OCI-M2 (cell line): ENCODE data around the gene DLGAP1.

Experiments
- DNase-seq: peaks from one replicate; lab custom pipeline; 2025; ENCODE audit not compliant: unreplicated experiment; lab: John Stamatoyannopoulos, UW

Gene DLGAP1

GRCh38 chr18:4007846-4008245, 447.3 kb downstream of the DLGAP1 start:
- DNase-seq, result no peak

DNA sequence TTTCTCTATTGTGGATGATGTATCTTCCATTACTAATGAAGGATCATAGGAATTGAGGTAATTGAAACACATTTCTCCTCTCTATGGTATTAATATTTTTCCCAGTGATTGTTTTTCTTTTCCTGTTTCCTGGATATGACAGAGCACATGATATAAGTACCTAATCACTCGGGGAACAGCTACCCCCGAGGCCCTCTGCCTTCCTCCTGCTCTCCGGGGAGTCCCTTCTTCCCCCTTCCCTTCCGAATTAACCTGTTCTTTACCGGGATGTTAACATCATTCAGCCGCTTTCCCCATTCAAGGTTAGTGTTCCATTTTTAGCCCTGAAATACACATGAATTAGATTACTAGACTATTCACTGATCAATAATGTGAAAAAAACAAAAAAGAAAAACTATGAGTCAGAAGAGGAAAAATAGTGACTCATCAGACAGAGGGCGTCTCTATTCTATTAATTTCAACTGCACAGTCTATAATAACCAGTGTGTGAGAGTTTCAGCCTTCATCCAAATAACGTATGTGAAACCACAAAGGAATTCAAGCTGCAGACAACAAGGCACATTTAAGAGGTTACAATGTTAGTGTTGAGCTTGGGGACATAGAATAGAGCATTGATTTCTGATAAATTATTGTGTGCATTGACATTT, 450.8 kb downstream of the DLGAP1 start:
- no peak for DNase-seq

DNA sequence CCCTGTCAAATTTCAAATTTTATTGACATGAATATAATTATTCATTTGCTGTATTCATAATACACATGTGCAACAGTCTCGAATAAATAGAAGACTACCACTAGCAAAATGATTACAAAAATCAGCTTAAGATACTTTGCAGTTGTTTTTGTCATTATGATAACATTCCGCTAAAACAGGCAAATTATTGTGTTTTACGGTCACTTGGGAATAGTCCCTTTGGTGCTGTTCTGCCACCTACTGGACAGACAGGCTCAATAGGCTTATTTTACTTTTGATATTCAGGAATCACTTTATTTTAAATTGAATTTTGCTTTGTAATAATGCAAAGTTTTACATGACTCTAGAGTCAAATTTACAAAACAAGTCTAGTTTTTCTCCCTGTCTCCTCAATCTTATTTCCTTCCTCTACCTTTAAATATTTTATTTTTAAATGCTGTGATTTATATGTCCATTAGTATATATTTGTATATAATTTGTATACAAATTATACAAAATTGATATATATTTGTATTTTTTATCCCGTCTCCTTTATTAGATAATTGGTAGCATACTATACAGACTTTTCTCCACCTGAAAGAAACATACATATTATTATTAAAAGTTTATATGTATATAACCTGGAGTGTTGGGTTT, 456.3 kb downstream of the DLGAP1 start:
- DNase-seq, result no peak

GRCh38 chr18:3995476-3996102, 459.5 kb downstream of the DLGAP1 start:
- no peak for DNase-seq

DNA sequence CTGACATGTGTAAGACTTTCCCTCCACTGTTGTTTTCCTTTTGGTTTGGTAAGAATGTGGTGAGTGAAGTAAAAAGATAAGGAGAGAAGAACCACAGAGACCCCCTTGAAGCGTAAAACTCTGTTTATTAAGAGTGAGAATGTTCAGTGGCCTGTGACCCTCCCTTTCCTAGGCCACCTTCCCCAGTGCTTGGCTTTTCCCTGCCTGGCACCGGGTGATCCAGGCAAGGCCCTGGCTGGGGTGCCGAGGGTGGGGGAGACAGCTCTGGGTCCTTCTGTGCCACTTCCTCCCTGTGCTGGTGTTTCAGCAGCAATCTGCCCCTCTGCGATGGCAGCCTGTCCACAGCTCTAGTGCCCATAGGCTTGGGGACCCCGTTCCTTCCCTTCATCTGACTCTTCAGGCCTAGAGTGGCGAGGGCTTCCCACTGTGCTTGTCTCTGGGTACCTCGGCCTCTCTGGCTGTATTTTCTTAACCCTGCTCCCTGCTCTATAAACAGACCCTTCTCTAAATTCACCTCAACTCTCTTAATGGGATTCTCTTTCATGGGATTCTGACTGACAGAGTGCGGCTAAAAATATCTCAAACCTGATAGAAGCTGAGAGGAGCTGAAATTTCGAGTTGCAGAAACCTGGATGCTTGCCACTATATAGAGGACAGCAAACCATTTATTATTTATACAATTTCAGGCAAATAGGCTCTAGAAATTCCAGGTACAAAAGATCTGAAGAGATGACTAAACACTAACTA, 461.0 kb downstream of the DLGAP1 start:
- no peak for DNase-seq

GRCh38 chr18:3985664-3986063, 469.4 kb downstream of the DLGAP1 start:
- DNase-seq, result no peak

DNA sequence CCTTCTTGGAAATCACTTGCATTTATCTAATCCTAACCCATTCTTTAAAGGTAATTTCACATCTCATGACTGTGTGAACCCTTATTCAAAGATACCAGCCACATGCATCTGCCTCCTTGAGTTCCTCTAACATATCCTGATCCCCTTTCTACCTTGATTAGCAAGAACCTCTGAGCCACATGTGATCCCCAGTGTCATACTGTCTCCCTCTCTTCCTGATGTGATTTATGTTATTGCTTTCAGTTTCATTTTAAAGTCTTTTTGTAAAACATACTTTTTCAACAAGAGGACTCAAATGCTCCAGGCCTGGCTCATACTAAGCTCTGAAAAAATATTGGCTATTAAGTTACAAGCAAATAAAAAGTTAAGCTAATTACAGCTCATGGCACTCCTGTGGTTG, 470.1 kb downstream of the DLGAP1 start:
- no peak for DNase-seq

GRCh38 chr18:3984163-3984757, 470.8 kb downstream of the DLGAP1 start:
- no peak for DNase-seq

- DNase-seq, result no peak
These were observed 471.6 kb downstream of the DLGAP1 start for GRCh38 chr18:3983351-3983969.

DNA sequence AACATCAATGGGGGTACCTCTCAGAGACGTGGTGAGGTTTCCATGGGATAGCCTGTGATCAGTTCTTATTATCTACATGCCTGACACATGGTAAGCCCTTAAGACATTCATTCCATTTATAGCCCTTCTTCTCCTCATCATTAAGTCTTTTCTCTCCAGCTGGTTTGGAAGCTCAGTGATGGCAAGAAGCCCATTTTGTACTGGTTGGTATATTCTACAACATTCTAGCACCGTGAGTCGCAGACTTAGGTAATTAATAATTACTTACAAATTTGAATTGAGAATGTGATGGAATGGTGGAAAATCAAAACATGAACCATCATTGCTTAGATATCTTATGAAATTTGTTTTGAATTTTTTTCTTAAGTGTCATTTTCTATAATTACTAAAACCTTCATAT, 472.6 kb downstream of the DLGAP1 start:
- no peak for DNase-seq

DNA sequence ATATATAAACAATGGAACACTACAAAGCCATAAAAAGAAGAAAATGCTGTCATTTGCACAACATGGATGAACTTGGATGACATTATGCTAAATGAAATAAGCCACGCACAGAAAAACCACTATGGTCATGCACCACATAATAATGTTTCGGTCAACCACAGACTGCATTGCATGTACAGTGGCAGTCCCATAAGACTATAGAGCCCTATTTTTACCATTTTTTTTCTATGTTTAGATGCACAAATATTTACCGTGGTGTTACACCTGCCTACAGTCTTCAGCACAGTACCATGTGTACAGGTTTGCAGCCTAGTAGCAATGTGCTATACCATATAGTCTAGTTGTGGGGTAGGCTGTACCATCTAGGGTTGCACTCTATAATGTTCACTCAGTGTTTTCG, 476.1 kb downstream of the DLGAP1 start:
- DNase-seq, result no peak

GRCh38 chr18:3973191-3973850, 481.8 kb downstream of the DLGAP1 start:
- DNase-seq, result no peak

DNA sequence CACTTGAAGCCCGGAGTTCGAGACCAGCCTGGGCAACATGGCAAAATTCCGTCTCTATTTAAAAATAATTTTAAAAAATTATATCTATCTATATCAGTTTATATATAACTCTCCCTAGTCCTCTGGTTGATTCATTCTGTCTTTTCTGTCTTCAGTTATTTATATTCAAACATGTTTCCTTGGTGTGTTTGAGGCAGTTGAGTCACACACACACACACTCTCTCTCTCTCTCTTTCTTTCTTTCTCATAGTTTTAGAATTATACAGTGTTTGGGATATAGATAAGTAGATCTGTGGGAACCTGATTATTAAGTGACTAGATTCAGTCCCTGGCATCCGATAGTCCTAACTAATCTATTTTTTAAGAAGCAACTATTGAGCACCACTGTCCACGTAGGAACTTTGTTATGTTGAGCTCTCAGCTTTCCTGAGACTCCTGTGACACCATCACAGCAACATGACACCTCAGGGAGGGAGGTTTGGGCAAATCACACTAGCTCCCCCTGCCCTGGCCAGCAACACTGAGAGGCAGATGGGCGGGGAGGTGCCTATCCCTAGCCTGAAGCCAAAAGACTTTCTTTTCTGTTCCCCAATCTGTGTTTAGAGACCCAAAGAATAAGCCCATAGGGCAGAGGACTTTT, 482.7 kb downstream of the DLGAP1 start:
- DNase-seq, result no peak

DNA sequence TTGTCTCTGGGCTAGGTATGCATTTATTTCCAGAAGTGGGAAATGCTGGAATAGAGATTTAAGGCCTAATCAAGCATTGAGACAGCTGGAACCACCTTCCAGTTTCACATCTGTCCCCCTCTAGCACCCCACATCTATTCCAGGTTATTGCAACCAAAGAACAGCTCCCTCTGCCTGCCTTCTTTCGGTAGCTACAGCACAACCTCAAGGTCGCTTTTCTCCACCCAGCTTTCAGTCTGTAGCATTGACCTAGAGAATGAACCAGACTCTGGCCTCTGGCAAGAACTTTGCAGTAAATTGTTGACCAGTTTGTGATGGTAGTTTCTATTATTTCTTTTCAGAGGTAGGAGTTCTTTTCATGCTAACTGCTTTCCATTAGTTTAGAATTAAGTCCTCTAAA, 484.2 kb downstream of the DLGAP1 start:
- no peak for DNase-seq

- DNase-seq, result no peak
These were observed 487.5 kb downstream of the DLGAP1 start for GRCh38 chr18:3967359-3968180.

- no peak for DNase-seq
These were observed 488.3 kb downstream of the DLGAP1 start for GRCh38 chr18:3966642-3967358.

DNA sequence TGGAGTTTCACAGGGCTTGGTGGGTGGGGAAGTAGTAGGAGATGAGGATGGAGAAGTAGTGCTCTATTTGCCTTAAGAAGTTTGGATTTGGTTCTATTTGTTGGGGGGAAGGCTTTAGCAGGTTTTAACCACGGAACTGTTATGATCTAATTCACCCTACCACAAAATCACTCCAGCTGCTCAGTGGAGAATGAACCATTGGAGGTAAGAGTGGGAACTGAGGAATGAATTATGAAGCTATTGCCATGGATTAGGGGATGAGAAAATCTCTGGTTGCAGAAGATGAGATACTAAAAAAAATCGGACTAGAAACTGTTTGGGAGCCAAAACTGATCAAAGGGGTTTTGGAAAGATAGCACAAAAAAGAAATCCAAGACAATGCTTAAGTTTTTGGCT, 488.9 kb downstream of the DLGAP1 start:
- DNase-seq, result no peak

DNA sequence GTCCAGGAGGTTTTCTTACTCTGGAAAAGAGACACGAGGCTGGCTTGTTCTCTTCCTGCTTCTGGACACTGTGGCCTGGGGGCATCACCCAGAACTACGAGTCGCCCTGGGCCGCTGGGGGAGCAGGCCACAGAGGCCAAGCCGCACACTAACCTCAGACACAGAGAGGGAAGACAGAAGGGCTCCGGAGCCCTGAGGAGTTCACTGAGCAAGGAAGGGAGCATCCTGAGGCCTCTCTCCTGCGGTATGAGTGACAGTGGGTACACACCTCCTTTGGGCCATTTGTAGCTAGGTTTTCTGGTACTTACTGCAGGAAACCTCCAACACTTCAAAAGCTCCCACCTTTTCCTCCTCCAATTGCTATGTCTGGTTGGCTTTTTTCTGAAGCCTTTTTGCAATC, 494.1 kb downstream of the DLGAP1 start:
- DNase-seq, result no peak

DNA sequence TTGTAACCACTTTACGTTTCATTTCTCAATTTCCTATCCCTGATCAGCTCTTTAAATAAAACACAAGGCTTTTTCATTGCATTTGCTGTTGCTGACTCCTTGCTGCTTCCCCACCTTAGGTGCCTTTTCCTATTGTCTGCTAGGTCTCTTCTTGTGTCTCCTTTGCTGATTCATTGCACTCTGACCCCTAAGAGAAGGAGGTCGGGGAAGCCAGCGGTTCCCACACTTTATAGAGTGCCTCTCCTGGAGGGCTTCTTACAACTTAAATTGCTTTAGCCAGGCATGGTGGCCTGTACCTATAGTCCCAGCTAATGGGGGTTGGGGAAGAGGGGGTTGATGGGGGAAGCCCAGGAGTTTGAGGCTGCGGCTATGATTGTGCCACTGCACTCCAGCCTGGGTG, 495.0 kb downstream of the DLGAP1 start:
- DNase-seq, result no peak
